Activated T-helper 17 cell treated with anti-CD3 and anti-CD28 coated beads, Interleukin-2, amount 50 U/mL, for 72 hours (primary cell): ENCODE results near the gene RUFY3. TPM values are rescaled to one million over a fixed set of nuclear protein-coding genes. Genes with fewer than 3 reads are reported as not detected.
"Not testable (repeated sequence)": the region's sequence is repeated elsewhere in the genome, so short reads cannot be mapped to it uniquely, and the experiment has no call there.

Experiments
- ATAC-seq: fragments of 150-1000 bp; cut with Tn5 transposase; replicated peaks from 2 replicates; pipeline ENCODE4 v1.10.0; 2021; ENCODE audit warnings: mild to moderate bottlenecking, moderate library complexity
- H3K27ac Mint-ChIP-seq: one replicate; pipeline ENCODE4 v1.8.0; 2022; ENCODE audit warnings: mixed read lengths
- H3K27me3 Mint-ChIP-seq: one replicate; pipeline ENCODE4 v1.8.0; 2022; ENCODE audit warnings: mixed read lengths
- H3K36me3 Mint-ChIP-seq: one replicate; pipeline ENCODE4 v1.8.0; 2022; ENCODE audit warnings: low read depth, mild to moderate bottlenecking, mixed read lengths
- H3K4me1 Mint-ChIP-seq: one replicate; pipeline ENCODE4 v1.8.0; 2022; ENCODE audit warnings: mixed read lengths
- H3K4me3 Mint-ChIP-seq: one replicate; pipeline ENCODE4 v1.8.0; 2022; ENCODE audit warnings: mild to moderate bottlenecking, mixed read lengths
- H3K9me3 Mint-ChIP-seq: one replicate; pipeline ENCODE4 v1.8.0; 2022; ENCODE audit warnings: mixed read lengths
- total RNA-seq, 2 donors: library from RNA; stranded (reverse); gene quantifications; one replicate each; pipeline ENCODE4 v1.2.3, GENCODE V29; 2022

RUFY3 gene
- total RNA-seq, 2 donors from 2014 or later = 14.1 to 14.9 TPM

DNA sequence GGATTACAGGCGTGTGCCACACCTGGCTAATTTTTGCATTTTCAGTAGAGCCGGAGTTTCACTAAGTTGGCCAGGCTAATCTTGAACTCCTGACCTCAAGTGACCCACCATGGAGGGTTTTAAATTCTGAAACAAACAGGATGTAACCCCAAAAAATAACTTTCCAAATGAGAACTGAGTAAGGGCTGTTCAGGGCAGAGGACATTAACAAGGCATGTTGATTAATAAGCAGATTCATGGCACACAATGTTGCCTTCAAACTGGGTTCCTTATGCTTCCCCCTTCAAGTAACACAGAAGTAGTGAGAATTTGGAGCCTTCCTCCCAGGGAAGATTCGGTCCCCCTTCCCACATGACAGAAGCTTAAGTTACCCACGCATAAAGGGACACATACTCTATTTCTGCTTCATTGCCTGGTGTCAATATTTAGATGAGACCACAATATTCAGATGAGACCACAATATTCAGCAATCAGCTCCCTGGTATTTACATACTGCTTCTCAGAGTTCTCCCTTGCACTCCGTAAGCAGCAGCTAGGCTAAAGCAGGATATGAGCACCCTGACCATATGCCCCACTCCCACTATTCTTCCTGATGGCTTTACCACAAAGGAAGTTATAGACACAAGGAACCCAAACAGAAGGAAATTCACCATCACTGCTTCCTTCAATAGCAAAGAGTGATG, 96.5 kb downstream of the RUFY3 start:
- H3K27ac Mint-ChIP-seq = no peak overlapping the region
- no peak overlapping the region for H3K4me3 Mint-ChIP-seq
- no peaks in the 10 kb centered on the region for H3K27me3 Mint-ChIP-seq
- H3K9me3 Mint-ChIP-seq = no peaks in the 10 kb centered on the region
- ATAC-seq = peak; percentile 70
- peaks cover 56% of the 10 kb centered on the region for H3K36me3 Mint-ChIP-seq
- peaks cover 16% of the 10 kb centered on the region for H3K4me1 Mint-ChIP-seq

DNA sequence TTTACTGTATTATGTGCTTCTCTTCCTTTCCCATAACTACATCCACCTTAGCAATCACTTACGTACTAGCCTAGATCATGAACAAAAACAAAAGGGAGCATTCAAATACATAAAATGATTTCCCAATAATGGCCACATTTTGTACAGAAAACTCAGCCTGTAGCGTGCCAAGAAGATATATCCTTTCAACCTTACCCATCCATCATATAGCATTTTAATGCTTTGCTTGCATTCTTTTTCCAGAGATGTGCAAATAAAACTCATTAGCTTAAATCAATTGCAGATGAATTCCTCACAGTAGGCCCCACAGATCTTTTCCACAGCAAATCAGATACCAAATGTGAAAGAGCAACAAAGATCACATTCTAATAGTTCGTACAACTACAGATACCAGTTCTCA, 97.2 kb downstream of the RUFY3 start:
- H3K9me3 Mint-ChIP-seq = no peaks in the 10 kb centered on the region
- no peak overlapping the region for H3K27ac Mint-ChIP-seq
- H3K4me1 Mint-ChIP-seq = peaks cover 16% of the 10 kb centered on the region
- peaks cover 62% of the 10 kb centered on the region for H3K36me3 Mint-ChIP-seq
- no peaks in the 10 kb centered on the region for H3K27me3 Mint-ChIP-seq
- no peak overlapping the region for H3K4me3 Mint-ChIP-seq
- no peak for ATAC-seq

DNA sequence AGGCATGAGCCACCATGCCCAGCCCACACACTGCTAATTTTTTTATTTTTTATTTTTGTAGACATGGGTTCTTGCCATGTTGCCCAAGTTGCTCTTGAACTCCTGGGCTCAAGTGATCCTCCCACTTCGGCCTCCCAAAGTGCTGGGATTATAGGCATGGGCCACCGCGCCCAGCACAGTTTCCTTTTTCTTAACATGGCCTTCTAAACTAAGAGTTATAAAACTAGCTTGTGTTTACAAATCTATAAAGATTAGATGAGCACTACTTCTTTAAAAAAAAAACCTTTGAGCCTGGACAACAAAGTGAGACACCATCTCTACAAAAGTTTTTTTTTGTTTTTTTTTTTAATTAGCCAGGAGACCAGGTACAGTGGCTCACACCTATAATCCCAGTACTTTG, 107.3 kb downstream of the RUFY3 start:
- Mint-ChIP-seq H3K4me1 (peaks cover 5% of the 10 kb centered on the region), H3K27ac (no peak overlapping the region), H3K9me3 (no peaks in the 10 kb centered on the region), H3K36me3 (peaks cover 100% of the 10 kb centered on the region), H3K27me3 (no peaks in the 10 kb centered on the region), H3K4me3 (no peak overlapping the region)
- ATAC-seq = no peak

DNA sequence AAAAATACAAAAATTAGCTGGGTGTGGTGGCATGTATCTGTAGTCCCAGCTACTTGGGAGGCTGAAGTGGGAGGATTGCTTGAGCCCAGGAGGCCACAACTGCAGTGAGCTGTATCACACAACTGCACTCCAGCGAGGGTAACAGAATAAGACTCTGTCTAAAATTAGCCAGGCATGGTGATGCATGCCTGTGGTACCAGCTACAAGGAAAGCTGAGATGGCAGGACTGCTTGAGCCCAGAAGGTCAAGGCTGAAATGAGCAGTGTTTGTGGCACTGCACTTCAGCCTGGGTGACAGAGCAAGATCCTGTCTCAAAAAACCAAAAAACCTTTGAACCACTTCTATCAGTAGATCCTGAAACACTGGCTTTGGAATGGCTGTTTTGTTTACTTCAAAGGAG, 107.7 kb downstream of the RUFY3 start:
- peaks cover 5% of the 10 kb centered on the region for H3K4me1 Mint-ChIP-seq
- H3K27ac Mint-ChIP-seq = no peak overlapping the region
- no peaks in the 10 kb centered on the region for H3K27me3 Mint-ChIP-seq
- no peaks in the 10 kb centered on the region for H3K9me3 Mint-ChIP-seq
- H3K4me3 Mint-ChIP-seq = no peak overlapping the region
- H3K36me3 Mint-ChIP-seq = peaks cover 100% of the 10 kb centered on the region
- no peak for ATAC-seq

DNA sequence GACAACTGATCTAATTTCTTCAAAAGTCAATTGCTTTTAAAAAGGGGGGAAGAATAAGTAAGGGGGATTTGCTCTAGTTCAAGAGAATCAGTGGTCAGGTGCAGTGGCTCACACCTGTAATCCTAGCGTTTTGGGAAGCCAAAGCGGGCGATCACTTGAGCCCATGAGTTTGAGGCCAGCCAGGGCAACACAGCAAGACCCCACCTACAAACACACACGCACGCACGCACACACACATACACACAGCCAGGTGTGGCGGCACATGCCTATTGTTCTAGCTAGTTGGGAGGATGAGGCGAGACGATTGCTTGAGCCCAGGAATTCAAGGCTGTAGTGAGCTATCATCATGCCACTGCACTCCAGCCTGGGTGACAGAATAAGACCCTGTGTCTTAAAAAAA, 108.3 kb downstream of the RUFY3 start:
- Mint-ChIP-seq H3K27me3 (no peaks in the 10 kb centered on the region), H3K27ac (no peak overlapping the region), H3K4me1 (peaks cover 5% of the 10 kb centered on the region), H3K9me3 (no peaks in the 10 kb centered on the region), H3K4me3 (no peak overlapping the region), H3K36me3 (peaks cover 100% of the 10 kb centered on the region)
- ATAC-seq = no peak

DNA sequence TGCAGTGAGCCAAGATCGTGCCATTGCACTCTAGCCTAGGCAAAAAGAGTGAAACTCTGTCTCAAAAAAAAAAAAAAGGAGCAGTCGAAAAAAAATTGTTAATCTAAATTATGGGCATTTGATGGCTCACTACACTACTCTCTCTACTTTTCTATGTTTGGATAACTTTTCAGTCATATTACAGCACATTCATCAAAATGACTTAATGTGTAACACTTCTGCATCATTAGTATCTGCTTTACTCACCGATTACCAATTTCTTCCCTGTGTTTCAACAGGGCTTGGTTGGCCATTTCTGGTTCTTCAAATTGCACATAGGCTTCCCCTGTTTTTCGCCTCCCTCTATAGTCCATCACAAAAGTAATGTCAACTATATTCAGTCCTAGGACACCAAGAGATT, 109.5 kb downstream of the RUFY3 start:
- Mint-ChIP-seq H3K4me3 (no peak overlapping the region), H3K27me3 (no peaks in the 10 kb centered on the region), H3K27ac (no peak overlapping the region), H3K9me3 (no peaks in the 10 kb centered on the region), H3K36me3 (peaks cover 100% of the 10 kb centered on the region), H3K4me1 (peaks cover 5% of the 10 kb centered on the region)
- ATAC-seq = peak; percentile 39

DNA sequence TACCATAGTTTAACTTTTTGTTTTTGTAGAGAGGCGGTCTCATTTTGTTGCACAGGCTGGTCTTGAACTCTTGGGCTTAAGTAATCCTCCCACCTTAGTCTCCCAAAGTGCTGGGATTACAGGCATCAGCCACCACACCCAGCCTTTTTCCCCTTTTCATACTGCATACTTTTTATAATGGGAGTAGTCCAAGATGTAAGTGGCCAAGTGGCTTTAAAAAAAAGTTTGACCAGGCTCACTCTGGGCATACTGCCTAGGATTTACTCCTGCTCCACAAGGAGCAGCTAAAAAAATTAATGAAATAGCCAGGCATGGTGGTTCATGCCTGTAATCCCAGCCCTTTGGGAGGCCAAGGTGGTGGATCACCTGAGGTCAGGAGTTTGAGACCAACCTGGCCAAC, 111.9 kb downstream of the RUFY3 start:
- Mint-ChIP-seq H3K27me3 (no peaks in the 10 kb centered on the region), H3K4me3 (no peak overlapping the region), H3K27ac (no peak overlapping the region), H3K36me3 (peaks cover 96% of the 10 kb centered on the region), H3K4me1 (peaks cover 13% of the 10 kb centered on the region), H3K9me3 (no peaks in the 10 kb centered on the region)
- ATAC-seq = no peak

DNA sequence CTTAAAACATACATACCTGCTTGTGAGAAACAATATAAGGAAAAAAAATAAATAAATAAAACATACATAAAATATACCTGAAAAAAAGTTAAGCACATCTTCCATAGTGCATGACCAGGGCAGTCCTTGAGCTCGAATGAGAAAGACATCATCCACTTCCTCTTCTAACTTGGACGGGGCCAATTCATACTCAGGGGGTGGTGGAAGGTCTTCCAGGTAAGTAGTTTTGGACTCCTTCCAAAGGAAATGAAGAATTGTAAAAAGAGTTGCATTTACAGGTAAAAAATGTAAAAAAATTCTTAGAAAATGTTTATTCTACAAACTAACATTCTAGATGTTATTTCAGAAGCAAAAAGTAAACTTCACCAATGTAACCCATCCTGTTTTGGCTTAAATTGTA, 114.3 kb downstream of the RUFY3 start:
- H3K4me3 Mint-ChIP-seq = peak overlapping the region; percentile 96
- no peaks in the 10 kb centered on the region for H3K27me3 Mint-ChIP-seq
- no peak for ATAC-seq
- peak overlapping the region; percentile 74 for H3K27ac Mint-ChIP-seq
- peaks cover 77% of the 10 kb centered on the region for H3K36me3 Mint-ChIP-seq
- H3K9me3 Mint-ChIP-seq = no peaks in the 10 kb centered on the region
- peaks cover 13% of the 10 kb centered on the region for H3K4me1 Mint-ChIP-seq

DNA sequence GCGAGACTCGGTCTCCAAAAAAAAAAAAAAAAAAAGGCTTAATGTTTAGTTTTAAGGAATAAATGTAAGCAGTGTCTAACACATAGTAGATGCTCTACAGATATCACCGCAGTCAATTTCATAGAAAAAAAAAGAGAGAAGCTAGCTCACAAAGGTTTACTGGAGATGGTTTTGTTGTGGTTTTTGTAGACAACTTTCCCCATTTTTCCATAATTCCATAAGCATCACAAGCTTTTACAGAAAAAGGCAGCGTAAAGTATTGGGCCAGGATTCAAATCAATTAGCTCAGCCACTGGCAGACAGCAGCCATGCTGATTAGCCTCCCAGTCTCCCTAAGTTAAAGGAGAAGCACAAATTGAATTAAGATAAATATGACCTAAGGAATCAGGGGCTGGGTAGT, 116.4 kb downstream of the RUFY3 start:
- no peaks in the 10 kb centered on the region for H3K9me3 Mint-ChIP-seq

DNA sequence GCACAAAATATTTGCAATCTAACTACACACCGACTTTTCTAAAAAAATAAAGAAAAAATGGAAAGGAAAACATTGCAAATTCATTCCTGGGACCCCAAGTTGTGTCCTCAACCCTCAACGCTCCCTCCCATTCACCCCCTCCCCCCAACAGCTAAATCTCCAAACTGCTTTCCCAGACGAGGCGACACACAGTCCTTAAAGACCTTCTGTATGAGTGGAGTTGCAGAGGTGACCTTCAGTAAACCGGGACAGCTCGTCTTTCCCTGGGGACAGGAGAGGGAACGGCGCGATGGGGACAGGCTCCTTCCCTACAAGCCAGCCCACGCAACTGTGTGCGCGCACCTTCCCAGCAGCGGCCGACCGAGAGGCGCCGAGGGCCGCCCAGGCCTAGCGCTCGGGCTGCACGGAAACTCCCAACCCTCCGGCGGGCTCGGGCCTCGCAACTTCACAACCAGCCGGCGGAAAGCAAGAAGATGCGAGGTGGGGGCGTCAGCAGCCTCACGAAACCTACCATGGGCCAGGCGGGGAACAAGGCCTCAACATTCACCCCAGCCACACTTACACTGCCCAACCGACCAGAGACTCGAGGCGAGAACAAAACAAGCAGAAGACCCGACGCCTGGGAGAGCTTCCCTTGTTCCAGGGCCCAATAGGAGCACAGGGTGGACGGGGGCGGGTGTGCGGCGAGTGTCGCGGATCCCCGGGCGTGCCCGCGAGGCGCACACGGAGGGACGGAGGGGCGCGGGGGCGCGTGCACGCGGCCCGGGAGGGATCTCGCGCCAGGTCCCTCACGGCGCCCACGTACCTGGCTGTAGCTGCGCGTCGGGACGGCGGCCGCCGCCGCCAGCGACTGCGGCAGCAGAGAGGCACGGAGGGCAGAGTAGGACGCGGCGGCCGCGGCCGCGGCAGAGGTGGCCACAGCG, 117.2 kb downstream of the RUFY3 start:
- peak; percentile 42 for ATAC-seq
- Mint-ChIP-seq H3K4me3 (peak overlapping the region; percentile 96), H3K9me3 (no peaks in the 10 kb centered on the region), H3K27me3 (no peaks in the 10 kb centered on the region), H3K4me1 (peaks cover 19% of the 10 kb centered on the region), H3K27ac (peak overlapping the region; percentile 98), H3K36me3 (peaks cover 49% of the 10 kb centered on the region)

More for the DNA sequence above, 116.4 kb downstream of the RUFY3 start:
- H3K4me1 Mint-ChIP-seq = peaks cover 20% of the 10 kb centered on the region
- H3K27ac Mint-ChIP-seq = peak overlapping the region; percentile 98
- peak overlapping the region; percentile 96 for H3K4me3 Mint-ChIP-seq
- H3K27me3 Mint-ChIP-seq = no peaks in the 10 kb centered on the region
- peaks cover 56% of the 10 kb centered on the region for H3K36me3 Mint-ChIP-seq
- ATAC-seq = no peak

DNA sequence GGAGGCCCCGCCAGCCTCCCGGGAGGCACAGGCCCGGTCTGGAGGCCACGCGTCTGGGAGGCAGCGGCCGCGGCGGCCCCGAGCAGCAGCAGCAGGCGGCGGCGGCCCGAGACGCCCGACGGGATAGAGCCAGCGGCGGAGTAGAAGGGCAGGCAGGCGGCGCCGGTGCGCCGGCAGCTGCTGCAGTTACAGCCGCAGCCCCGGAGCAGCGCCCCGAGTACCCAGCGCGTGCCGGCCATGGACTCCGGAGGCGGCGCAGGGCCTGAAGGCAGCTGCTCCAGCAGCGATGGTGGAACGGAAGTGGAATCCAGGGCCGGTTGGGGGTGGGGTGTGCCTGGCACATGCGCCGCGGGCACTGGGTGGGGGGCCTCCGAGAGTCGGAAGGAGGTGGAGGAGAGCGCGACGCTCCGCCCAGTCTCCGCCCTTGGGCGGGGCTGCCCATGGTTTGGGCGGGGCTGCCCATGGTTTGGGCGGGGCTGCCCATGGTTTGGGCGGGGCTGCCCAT, 117.9 kb downstream of the RUFY3 start, which contains the start of gene GRSF1:
Gene GRSF1, minus strand, starts transcription at position 302 of the 505 bp plus-strand sequence. Its CDS starts 63 bp downstream, at position 239.
- peaks cover 24% of the 10 kb centered on the region for H3K4me1 Mint-ChIP-seq
- peaks cover 42% of the 10 kb centered on the region for H3K36me3 Mint-ChIP-seq
- no peaks in the 10 kb centered on the region for H3K9me3 Mint-ChIP-seq
- no peaks in the 10 kb centered on the region for H3K27me3 Mint-ChIP-seq
- peak; percentile 76 for ATAC-seq
- peak within 1 kb of the TSS; percentile 98 for H3K27ac Mint-ChIP-seq
- peak within 1 kb of the TSS; percentile 96 for H3K4me3 Mint-ChIP-seq

DNA sequence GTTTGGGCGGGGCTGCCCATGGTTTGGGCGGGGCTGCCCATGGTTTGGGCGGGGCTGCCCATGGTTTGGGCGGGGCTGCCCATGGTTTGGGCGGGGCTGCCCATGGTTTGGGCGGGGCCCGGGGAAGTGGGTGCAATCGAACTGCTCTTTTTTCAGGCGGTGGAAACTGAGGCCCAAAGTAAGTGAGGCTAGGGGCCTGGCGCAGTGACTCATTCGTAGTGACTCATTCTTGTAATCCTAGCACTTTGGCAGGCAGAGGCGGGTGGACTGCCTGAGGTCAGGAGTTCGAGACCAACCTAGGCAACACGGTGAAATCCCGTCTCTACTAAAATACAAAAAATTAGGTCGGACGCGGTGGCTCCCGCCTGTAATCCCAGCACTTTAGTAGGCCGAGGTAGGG, 118.4 kb downstream of the RUFY3 start:
- Mint-ChIP-seq H3K36me3 (peaks cover 37% of the 10 kb centered on the region), H3K27ac (peak overlapping the region; percentile 48), H3K4me3 (peak overlapping the region; percentile 96), H3K4me1 (peaks cover 24% of the 10 kb centered on the region)
- ATAC-seq = peak; percentile 51
- H3K27me3 Mint-ChIP-seq, H3K9me3 Mint-ChIP-seq: not testable (repeated sequence)

DNA sequence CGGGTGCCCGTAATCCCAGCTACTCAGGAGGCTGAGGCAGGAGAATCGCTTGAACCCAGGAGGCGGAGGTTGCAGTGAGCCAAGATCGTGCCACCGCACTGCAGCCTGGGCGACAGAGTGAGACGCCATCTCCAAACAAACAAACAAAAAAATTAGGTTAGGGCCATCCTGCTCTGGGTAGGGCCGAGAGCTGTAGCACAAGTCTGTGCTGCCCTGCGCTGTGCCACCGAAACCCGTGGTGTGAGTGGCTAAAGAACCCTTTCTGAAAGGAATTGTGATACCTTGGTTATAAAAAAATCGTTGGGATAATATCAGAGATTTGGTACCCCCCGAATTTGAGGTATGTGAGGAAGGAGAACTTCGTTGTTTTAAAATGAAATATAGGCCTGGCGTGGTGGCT, 118.9 kb downstream of the RUFY3 start:
- peak overlapping the region; percentile 96 for H3K4me3 Mint-ChIP-seq
- H3K36me3 Mint-ChIP-seq = peaks cover 32% of the 10 kb centered on the region
- peak overlapping the region; percentile 48 for H3K27ac Mint-ChIP-seq
- not testable (repeated sequence) for ATAC-seq, H3K9me3 Mint-ChIP-seq, H3K27me3 Mint-ChIP-seq
- peaks cover 24% of the 10 kb centered on the region for H3K4me1 Mint-ChIP-seq

DNA sequence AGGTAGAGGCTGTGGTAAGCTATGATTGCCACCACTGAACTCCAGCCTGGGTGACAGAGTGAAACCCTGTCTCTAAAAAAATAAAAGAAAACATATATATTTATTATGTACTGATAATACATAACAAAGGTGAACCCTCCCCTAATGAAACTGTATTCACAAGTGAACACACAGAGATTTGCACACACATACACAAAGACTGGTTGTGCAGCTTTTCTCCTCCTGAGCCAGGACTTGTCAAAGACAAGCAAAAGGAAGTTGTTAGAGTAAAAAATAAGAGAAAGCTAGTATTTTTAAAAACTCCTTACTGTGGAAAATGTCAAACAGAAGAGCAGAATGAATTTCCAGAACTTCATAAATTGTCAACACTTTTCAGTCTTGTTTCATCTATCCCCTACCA, 119.4 kb downstream of the RUFY3 start:
- ATAC-seq = no peak
- Mint-ChIP-seq H3K4me3 (no peak overlapping the region), H3K9me3 (no peaks in the 10 kb centered on the region), H3K4me1 (peaks cover 24% of the 10 kb centered on the region), H3K27ac (peak overlapping the region; percentile 63), H3K36me3 (peaks cover 26% of the 10 kb centered on the region), H3K27me3 (no peaks in the 10 kb centered on the region)

DNA sequence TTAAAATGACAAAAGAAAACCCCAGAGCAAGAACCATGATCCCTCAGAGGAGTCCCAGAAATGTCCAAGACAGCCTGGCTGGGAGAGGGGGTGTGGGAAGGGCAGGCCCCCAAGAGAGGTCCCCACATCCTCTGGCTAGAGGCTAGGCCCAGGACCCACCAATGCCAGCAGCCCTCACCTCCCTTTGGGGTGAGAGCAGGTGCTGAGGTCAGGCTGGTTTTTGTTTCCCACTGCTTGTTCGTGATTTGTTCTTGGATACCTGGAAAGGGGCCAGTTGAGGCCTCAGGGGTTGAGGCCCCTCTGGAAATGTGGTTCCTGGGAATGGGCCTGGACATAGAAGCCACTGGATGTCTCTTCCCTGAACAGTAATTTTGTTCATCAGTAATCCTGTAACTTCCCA, 120.2 kb downstream of the RUFY3 start:
- H3K4me3 Mint-ChIP-seq = peak overlapping the region; percentile 31
- H3K27me3 Mint-ChIP-seq = no peaks in the 10 kb centered on the region
- H3K4me1 Mint-ChIP-seq = peaks cover 17% of the 10 kb centered on the region
- ATAC-seq = no peak
- H3K27ac Mint-ChIP-seq = peak overlapping the region; percentile 79
- no peaks in the 10 kb centered on the region for H3K9me3 Mint-ChIP-seq
- H3K36me3 Mint-ChIP-seq = peaks cover 19% of the 10 kb centered on the region
